ENCODE measurements around the gene PABPC1L. TPM values are rescaled to one million over a fixed set of nuclear protein-coding genes. Genes with fewer than 3 reads are reported as not detected.

PABPC1L gene
- total RNA-seq, 1 donor from 2014 or later: 61.1 TPM

DNA sequence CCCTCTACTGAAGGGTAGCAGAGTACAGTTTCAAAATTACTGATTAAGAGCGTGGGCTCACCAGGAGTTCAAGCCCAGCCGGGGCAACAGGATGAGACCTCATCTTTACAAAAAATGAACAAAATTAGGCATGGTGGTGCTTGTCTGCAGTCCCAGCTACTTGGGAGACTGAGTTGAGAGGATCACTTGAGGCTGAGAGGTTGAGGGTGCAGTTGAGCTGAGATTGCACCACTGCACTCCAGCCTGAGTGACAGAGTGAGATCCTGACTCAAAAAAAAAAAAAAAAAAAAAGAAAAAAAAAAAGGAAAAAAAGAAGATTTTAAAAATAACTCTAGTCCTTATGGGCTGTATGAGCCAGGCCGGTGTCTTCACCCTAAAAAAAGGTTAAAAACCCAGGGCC lies 18.7 kb downstream of the PABPC1L start:
- Mint-ChIP-seq H3K4me3 (no peak overlapping the region), H3K4me1 (no peaks in the 10 kb centered on the region), H3K27me3 (no peaks in the 10 kb centered on the region), H3K9me3 (no peaks in the 10 kb centered on the region), H3K27ac (no peak overlapping the region), H3K36me3 (ENCODE audit: low read depth) (peaks cover 44% of the 10 kb centered on the region)
- no peak for ATAC-seq (ENCODE audit: low read depth)
- ChIA-PET CTCF (no interaction called here), POLR2A (no interaction called here)
- TF ChIP-seq, protein P1, sequence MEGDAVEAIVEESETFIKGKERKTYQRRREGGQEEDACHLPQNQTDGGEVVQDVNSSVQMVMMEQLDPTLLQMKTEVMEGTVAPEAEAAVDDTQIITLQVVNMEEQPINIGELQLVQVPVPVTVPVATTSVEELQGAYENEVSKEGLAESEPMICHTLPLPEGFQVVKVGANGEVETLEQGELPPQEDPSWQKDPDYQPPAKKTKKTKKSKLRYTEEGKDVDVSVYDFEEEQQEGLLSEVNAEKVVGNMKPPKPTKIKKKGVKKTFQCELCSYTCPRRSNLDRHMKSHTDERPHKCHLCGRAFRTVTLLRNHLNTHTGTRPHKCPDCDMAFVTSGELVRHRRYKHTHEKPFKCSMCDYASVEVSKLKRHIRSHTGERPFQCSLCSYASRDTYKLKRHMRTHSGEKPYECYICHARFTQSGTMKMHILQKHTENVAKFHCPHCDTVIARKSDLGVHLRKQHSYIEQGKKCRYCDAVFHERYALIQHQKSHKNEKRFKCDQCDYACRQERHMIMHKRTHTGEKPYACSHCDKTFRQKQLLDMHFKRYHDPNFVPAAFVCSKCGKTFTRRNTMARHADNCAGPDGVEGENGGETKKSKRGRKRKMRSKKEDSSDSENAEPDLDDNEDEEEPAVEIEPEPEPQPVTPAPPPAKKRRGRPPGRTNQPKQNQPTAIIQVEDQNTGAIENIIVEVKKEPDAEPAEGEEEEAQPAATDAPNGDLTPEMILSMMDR (IDR thresholded peaks at IDR 0.05): no peak
- intact Hi-C loops (cut with micrococcal nuclease): no loop called here
- DNase-seq: no peak

DNA sequence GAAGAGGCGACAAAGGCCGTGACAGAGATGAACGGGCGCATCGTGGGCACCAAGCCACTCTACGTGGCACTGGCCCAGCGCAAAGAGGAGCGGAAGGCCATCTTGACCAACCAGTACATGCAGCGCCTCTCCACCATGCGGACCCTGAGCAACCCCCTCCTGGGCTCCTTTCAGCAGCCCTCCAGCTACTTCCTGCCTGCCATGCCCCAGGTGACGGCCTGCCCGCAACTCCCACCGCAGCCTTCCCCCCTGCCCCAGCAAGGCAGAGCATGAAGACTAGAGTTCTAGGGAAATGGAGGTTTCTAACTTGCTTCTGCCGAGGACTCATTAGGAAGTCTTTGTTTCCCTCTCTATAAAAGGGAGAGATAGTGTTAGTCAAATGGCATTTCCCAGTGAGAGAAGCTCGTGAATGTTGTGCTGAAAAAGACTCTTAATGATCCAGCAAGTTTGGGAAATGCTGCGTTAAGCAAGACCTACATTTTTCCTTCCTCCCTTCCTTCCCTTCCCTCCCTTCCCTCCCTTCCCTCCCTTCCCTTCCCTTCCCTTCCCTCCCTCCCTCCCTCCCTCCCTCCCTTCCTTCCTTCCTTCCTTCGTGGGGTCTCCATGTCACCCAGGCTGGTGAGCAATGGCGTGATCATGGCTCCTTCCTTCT lies 20.8 kb downstream of the PABPC1L start:
- no peak for DNase-seq
- intact Hi-C loops (cut with micrococcal nuclease): no loop called here
- H3K4me3 Mint-ChIP-seq: no peak overlapping the region
- H3K9me3 Mint-ChIP-seq: no peaks in the 10 kb centered on the region
- H3K27ac Mint-ChIP-seq: no peak overlapping the region
- ChIA-PET POLR2A (no interaction called here), CTCF (no interaction called here)
- H3K36me3 Mint-ChIP-seq (ENCODE audit: low read depth): peaks cover 39% of the 10 kb centered on the region
- no peak for ATAC-seq (ENCODE audit: low read depth)
- H3K27me3 Mint-ChIP-seq: no peaks in the 10 kb centered on the region
- no peaks in the 10 kb centered on the region for H3K4me1 Mint-ChIP-seq
- TF ChIP-seq, protein P1 (IDR thresholded peaks at IDR 0.05): no peak

DNA sequence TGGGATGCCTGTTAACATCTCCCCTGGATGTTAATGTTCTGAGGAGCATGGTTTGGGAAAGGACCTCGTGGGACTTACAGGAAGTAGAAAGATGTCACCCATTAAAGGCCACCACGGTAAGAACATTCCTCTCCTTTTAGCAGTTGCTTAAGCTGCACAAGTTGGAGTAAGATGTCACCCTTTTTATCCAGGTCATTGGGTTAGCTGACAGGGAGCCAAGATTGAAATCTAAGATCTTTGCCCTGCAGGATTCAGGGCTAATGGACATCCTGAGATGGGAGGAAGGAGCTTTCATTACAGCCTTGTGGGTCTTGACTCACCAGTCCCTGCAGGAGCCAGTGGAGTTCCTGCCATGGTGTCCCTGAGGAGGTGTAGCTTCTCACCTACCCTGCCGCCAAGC lies 22.1 kb downstream of the PABPC1L start:
- H3K4me1 Mint-ChIP-seq: no peaks in the 10 kb centered on the region
- H3K36me3 Mint-ChIP-seq (ENCODE audit: low read depth): peaks cover 51% of the 10 kb centered on the region
- no peak overlapping the region for H3K27ac Mint-ChIP-seq
- TF ChIP-seq, protein P1 (IDR thresholded peaks at IDR 0.05): no peak
- CTCF ChIA-PET: no interaction called here
- no peak overlapping the region for H3K4me3 Mint-ChIP-seq
- ATAC-seq (ENCODE audit: low read depth): no peak
- POLR2A ChIA-PET: interaction anchor here (0.5 kb wide), 1 partner anchor 837 kb away, joined by 3 read pairs; no protein-coding TSS in a partner anchor
- DNase-seq: no peak
- intact Hi-C loops (cut with micrococcal nuclease): no loop called here
- no peaks in the 10 kb centered on the region for H3K27me3 Mint-ChIP-seq
- no peaks in the 10 kb centered on the region for H3K9me3 Mint-ChIP-seq

DNA sequence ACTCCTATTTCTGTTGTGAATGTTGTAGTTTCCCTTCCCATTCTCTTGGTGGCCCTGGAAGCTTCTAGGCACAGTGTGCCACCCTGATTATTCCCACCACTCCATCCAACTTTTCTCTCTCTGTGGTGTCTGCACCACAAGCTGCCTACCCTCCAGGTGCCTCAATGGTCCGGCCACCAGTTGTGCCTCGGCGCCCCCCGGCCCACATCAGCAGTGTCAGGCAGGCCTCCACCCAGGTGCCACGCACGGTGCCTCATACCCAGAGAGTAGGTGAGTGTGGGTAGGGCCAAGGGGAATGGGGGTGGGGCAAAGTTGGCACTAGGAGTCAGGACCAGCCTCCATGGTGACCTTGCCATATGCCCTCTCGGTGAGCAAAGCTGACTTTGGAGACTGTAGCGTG lies 23.1 kb downstream of the PABPC1L start:
- intact Hi-C loops (cut with micrococcal nuclease): no loop called here
- no peaks in the 10 kb centered on the region for H3K27me3 Mint-ChIP-seq
- ChIA-PET CTCF (no interaction called here), POLR2A (no interaction called here)
- no peak for ATAC-seq (ENCODE audit: low read depth)
- H3K4me1 Mint-ChIP-seq: no peaks in the 10 kb centered on the region
- H3K9me3 Mint-ChIP-seq: no peaks in the 10 kb centered on the region
- H3K27ac Mint-ChIP-seq: no peak overlapping the region
- DNase-seq: no peak
- no peak overlapping the region for H3K4me3 Mint-ChIP-seq
- H3K36me3 Mint-ChIP-seq (ENCODE audit: low read depth): peaks cover 61% of the 10 kb centered on the region
- TF ChIP-seq, protein P1 (IDR thresholded peaks at IDR 0.05): no peak

DNA sequence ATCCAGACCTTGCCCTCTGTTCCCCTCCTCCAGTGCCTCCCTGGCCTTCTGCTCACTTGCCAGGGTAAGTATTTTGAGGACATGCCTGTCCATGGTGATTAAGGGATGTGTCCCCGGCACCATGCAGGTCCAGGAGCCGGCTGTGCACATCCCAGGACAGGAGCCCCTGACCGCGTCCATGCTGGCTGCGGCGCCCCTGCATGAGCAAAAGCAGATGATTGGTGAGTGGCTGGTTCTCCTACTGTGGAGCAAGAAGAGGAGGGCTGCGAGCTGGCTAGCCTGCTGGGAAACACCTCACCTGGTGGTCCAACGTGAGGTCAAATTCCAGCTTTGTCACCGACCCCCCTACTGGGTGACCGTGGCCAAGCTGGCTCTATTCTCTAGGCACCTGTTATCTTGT lies 26.6 kb downstream of the PABPC1L start:
- intact Hi-C loops (cut with micrococcal nuclease): no loop called here
- H3K27me3 Mint-ChIP-seq: no peaks in the 10 kb centered on the region

More for the DNA sequence above, 26.6 kb downstream of the PABPC1L start:
- H3K4me1 Mint-ChIP-seq: no peaks in the 10 kb centered on the region
- H3K9me3 Mint-ChIP-seq: no peaks in the 10 kb centered on the region
- H3K4me3 Mint-ChIP-seq: no peak overlapping the region
- no peak for ATAC-seq (ENCODE audit: low read depth)
- no peak for DNase-seq
- TF ChIP-seq, protein P1 (IDR thresholded peaks at IDR 0.05): no peak
- peaks cover 75% of the 10 kb centered on the region for H3K36me3 Mint-ChIP-seq (ENCODE audit: low read depth)
- ChIA-PET POLR2A (no interaction called here), CTCF (no interaction called here)
- no peak overlapping the region for H3K27ac Mint-ChIP-seq

All from activated B cell treated with CpG ODN at 0.5 μM for 24 hours (primary cell).